GM10248 (cell line): ENCODE data around the gene PODN.

Source experiments
- CTCF ChIA-PET: fragments of 300-600 bp; sonication (Branson Sonifier 250); formaldehyde crosslinking; extraction: SDS; loops from one replicate; lab custom pipeline; 2021; ENCODE audit warnings: antibody characterized with exemption; lab: Yijun Ruan, JAX
- POLR2A ChIA-PET: fragments of 350-650 bp; sonication (Branson Sonifier 250); formaldehyde crosslinking; extraction: SDS; loops from one replicate; lab custom pipeline; 2020; ENCODE audit warnings: antibody characterized with exemption; lab: Yijun Ruan, JAX
- DNase-seq: peaks from one replicate; pipeline ENCODE4 v3.0.0; 2012; ENCODE audit errors: extremely low spot score
- TF ChIP-seq, protein P1 (sequence below): IDR thresholded peaks from 2 replicates; pipeline ENCODE4 v1.5.1; 2012; ENCODE audit warnings: mild to moderate bottlenecking, low read depth; ENCODE audit errors: extremely low read depth, missing control alignments, control extremely low read depth

The PODN gene

DNA sequence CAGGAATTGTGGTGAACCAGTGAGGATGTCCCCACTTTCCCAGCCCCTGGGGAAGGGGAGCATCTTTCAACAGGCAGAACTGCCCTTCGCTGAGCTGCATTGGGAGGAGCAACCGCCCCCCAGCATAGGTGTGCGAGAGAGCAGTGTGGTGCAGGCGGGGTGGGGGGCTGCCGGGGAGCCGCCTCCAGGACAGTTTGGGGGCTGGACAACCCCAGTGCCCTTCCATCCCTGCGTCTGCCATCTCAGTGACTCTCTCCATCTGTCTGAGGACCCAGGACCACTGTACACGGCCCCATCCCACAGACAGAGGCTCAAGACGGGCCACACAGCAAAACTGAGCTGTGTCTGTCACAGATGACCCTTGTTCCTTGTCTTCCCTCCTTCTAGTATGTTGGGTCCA lies 14.2 kb downstream of the PODN start:
- POLR2A ChIA-PET, result no interaction called here
- CTCF ChIA-PET, result no interaction called here
- DNase-seq, result no peak
- TF ChIP-seq, protein P1, sequence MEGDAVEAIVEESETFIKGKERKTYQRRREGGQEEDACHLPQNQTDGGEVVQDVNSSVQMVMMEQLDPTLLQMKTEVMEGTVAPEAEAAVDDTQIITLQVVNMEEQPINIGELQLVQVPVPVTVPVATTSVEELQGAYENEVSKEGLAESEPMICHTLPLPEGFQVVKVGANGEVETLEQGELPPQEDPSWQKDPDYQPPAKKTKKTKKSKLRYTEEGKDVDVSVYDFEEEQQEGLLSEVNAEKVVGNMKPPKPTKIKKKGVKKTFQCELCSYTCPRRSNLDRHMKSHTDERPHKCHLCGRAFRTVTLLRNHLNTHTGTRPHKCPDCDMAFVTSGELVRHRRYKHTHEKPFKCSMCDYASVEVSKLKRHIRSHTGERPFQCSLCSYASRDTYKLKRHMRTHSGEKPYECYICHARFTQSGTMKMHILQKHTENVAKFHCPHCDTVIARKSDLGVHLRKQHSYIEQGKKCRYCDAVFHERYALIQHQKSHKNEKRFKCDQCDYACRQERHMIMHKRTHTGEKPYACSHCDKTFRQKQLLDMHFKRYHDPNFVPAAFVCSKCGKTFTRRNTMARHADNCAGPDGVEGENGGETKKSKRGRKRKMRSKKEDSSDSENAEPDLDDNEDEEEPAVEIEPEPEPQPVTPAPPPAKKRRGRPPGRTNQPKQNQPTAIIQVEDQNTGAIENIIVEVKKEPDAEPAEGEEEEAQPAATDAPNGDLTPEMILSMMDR, result no peak

DNA sequence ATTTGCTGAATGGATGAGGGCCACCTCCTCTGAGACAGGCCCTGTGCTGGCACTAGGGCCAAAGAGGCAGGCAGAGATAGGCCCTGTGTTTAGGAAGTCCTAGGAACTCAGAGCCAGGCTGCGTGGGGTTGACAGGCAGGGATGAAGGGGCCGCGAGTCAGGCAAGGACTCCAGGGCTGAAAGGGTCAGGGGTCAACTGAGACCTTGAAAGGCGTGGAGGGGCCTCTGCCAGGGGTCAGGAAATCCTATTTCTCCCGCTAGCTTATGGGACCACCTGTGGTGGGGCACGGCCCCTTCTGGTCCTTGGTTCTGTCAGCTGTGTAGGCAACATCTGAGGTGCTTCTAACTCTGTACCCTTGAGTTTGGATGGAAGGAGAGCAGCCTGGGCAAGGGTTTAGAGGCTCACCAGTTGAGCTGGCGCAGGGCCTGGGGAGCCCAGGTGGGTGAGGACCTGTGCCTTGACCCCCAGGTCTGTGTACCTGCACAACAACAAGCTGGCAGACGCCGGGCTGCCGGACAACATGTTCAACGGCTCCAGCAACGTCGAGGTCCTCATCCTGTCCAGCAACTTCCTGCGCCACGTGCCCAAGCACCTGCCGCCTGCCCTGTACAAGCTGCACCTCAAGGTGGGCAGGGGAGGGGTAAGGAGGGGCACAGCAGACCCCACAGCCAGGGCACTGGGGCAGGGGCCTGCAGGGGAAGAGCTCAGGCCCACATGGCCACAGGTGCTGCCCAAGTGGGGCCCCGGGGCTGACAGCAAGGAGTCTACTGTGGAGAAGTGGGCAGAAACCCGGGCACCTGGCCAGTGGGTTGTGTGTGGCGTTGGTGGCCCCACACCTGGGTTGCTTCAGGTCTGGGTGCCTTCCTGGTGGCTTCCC lies 14.9 kb downstream of the PODN start:
- TF ChIP-seq, protein P1, result no peak
- CTCF ChIA-PET, result interaction anchor here (1.3 to 1.4 kb wide), 2 partner anchors 20 to 24 kb away, joined by 3 to 4 read pairs; no protein-coding TSS in a partner anchor
- POLR2A ChIA-PET, result no interaction called here
- no peak for DNase-seq

DNA sequence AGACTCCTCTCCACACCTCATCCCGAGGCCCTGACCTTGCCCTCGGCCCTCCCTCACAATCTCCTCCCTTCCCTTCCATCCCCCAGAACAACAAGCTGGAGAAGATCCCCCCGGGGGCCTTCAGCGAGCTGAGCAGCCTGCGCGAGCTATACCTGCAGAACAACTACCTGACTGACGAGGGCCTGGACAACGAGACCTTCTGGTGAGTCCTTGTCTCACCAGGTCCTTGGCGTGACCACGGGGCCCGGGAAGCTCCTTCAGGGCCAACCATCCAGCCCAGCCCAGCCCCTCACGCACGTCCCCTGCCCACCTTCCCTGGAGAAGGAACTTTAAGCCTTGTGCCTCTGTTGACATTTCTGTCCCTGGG lies 15.6 kb downstream of the PODN start:
- ChIA-PET CTCF (interaction anchor here (1.3 to 1.4 kb wide), 2 partner anchors 21 to 24 kb away, joined by 3 to 4 read pairs; no protein-coding TSS in a partner anchor), POLR2A (no interaction called here)
- TF ChIP-seq, protein P1, result no peak
- DNase-seq, result no peak

DNA sequence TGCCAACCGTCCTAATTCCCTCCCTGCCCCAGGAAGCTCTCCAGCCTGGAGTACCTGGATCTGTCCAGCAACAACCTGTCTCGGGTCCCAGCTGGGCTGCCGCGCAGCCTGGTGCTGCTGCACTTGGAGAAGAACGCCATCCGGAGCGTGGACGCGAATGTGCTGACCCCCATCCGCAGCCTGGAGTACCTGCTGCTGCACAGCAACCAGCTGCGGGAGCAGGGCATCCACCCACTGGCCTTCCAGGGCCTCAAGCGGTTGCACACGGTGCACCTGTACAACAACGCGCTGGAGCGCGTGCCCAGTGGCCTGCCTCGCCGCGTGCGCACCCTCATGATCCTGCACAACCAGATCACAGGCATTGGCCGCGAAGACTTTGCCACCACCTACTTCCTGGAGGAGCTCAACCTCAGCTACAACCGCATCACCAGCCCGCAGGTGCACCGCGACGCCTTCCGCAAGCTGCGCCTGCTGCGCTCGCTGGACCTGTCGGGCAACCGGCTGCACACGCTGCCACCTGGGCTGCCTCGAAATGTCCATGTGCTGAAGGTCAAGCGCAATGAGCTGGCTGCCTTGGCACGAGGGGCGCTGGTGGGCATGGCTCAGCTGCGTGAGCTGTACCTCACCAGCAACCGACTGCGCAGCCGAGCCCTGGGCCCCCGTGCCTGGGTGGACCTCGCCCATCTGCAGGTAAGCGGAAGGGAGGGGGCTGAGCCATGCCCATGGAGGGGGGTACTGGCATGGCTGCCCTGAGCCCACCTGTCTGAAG lies 16.5 kb downstream of the PODN start:
- no peak for DNase-seq
- ChIA-PET POLR2A (no interaction called here), CTCF (interaction anchor here (1.1 to 1.3 kb wide), 2 partner anchors 9 to 25 kb away, joined by 3 to 4 read pairs; no protein-coding TSS in a partner anchor)
- TF ChIP-seq, protein P1, result no peak

DNA sequence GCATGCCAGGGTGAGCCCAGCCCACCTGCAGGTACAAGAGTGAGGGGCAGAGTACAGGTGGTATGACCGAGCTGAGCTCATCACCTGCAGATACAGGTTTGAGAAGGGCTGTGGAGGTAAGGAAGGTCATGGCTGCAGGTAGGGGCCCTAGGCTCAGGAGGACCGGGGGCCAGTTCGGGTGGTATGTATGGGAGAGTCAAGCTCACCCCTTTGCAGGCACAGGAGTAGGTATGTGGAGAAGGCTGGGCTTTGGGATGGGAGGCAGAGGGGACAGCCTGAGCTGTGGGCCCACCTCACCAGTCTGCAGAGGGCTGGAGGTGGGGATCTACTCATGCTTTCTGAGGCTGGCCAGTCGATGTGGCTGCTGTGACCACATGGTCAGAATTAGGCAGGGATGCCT lies 17.2 kb downstream of the PODN start:
- TF ChIP-seq, protein P1, result no peak
- POLR2A ChIA-PET, result no interaction called here
- DNase-seq, result no peak
- CTCF ChIA-PET, result interaction anchor here (1.1 kb wide), 1 partner anchor 8 kb away, joined by 3 read pairs; no protein-coding TSS in a partner anchor

DNA sequence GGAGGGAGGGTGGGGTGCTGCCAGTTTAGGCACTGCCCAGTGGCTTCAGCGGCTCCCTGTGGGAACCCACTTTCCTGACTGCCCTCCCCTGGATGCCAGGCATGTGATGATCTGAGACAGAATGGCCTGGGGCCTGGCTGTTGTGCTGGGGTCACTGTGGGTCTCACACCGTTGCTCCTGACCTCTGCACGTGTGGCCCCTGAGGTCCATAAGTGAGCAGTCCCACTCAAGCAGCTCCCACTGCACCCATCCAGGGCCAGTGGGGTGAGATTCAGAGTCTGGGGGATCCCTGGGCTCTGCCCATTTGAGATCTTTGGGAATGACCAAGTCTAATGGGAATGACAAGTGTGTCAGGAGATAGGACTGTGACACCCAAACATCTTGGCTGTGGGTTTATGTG lies 18.0 kb downstream of the PODN start:
- ChIA-PET POLR2A (no interaction called here), CTCF (no interaction called here)
- DNase-seq, result no peak
- TF ChIP-seq, protein P1, result no peak
